ENCODE measurements around the gene UGT1A9. TPM values are rescaled to one million over a fixed set of nuclear protein-coding genes. Genes with fewer than 3 reads are reported as not detected.

Gene UGT1A9
- total and polyA plus RNA-seq, 2 experiments from 2014 or later = not detected

- H3F3A ChIP-seq (replicated peaks; ENCODE audit: low read depth) = no peaks in the 10 kb centered on the region
- no peaks in the 10 kb centered on the region; the same call in none of the 2 replicates for H3K9me2 ChIP-seq (ENCODE audit: insufficient read depth)
- peaks cover 2% of the 10 kb centered on the region for H3K27me3 Mint-ChIP-seq (ENCODE audit: insufficient read depth, low read depth, poor library complexity)
- H2AFZ ChIP-seq = no peak overlapping the region
- H3K4me1 Mint-ChIP-seq = no peaks in the 10 kb centered on the region
- no peaks in the 10 kb centered on the region for H3K4me1 ChIP-seq (ENCODE audit: insufficient read depth)
- DNase-seq (ENCODE audit: low spot score) (no peak), ATAC-seq (no peak)
- no peak overlapping the region for H3K4me2 ChIP-seq
- no peaks in the 10 kb centered on the region for H3K27me3 ChIP-seq (ENCODE audit: insufficient read depth)
- H4K20me1 ChIP-seq (replicated peaks; ENCODE audit: insufficient read depth) = no peaks in the 10 kb centered on the region
- H3K9me3 Mint-ChIP-seq = peaks cover 11% of the 10 kb centered on the region; the same call in 2 of the 3 replicates
- TF ChIP-seq NANOG (IDR thresholded peaks at IDR 0.05; ENCODE audit: borderline replicate concordance) = no peak
- TF ChIP-seq JUNB (IDR thresholded peaks at IDR 0.05; ENCODE audit: unreplicated experiment) = no peak
- peak; percentile 17 to 18; a peak in 1 of 4 replicates for TF ChIP-seq CTCF (conservative IDR thresholded peaks at IDR 0.05; ENCODE audit: low read depth in 2 of 2)
- TF ChIP-seq CREB1 (CRISPR knock-in tag; IDR thresholded peaks at IDR 0.05; ENCODE audit: low read depth) = no peak
- no peak for TF ChIP-seq REST (IDR thresholded peaks at IDR 0.05; ENCODE audit: unreplicated experiment)
- H3K4me3 ChIP-seq = no peak overlapping the region
- H3K4me3 Mint-ChIP-seq = no peak overlapping the region
- H3K27ac ChIP-seq (ENCODE audit: low read depth) = no peak overlapping the region
- no peaks in the 10 kb centered on the region for H3K36me3 Mint-ChIP-seq (ENCODE audit: low read depth)
- H3K27ac Mint-ChIP-seq = no peak overlapping the region
- no peaks in the 10 kb centered on the region for H3K79me2 ChIP-seq (replicated peaks; ENCODE audit: insufficient read depth)
- H3K36me3 ChIP-seq (ENCODE audit: insufficient read depth) = no peaks in the 10 kb centered on the region
These were observed 135.6 kb downstream of the UGT1A9 start for GRCh38 chr2:233807215-233807865.

GRCh38 chr2:233807966-233808935, 136.6 kb downstream of the UGT1A9 start:
- Histone ChIP-seq H3K27ac (ENCODE audit: low read depth) (no peak overlapping the region), H3K27me3 (ENCODE audit: insufficient read depth) (no peaks in the 10 kb centered on the region), H3K79me2 (replicated peaks; ENCODE audit: insufficient read depth) (no peaks in the 10 kb centered on the region), H3K4me1 (ENCODE audit: insufficient read depth) (no peaks in the 10 kb centered on the region), H3K9me2 (ENCODE audit: insufficient read depth) (no peaks in the 10 kb centered on the region; the same call in none of the 2 replicates), H4K20me1 (replicated peaks; ENCODE audit: insufficient read depth) (no peaks in the 10 kb centered on the region), H3K4me3 (no peak overlapping the region), H2AFZ (no peak overlapping the region), H3K36me3 (ENCODE audit: insufficient read depth) (no peaks in the 10 kb centered on the region), H3F3A (replicated peaks; ENCODE audit: low read depth) (no peaks in the 10 kb centered on the region), H3K4me2 (no peak overlapping the region)
- H3K36me3 Mint-ChIP-seq (ENCODE audit: low read depth) = no peaks in the 10 kb centered on the region
- H3K27me3 Mint-ChIP-seq (ENCODE audit: insufficient read depth, low read depth, poor library complexity) = peaks cover 2% of the 10 kb centered on the region
- TF ChIP-seq NANOG (IDR thresholded peaks at IDR 0.05; ENCODE audit: borderline replicate concordance) (no peak), EZH2 (IDR thresholded peaks at IDR 0.05; ENCODE audit: low read depth, unreplicated experiment) (no peak), POLR2AphosphoS5 (IDR thresholded peaks at IDR 0.05; ENCODE audit: low read depth) (no peak), ZNF114 (CRISPR knock-in tag; IDR thresholded peaks at IDR 0.05) (no peak), STAT1 (IDR thresholded peaks at IDR 0.05; ENCODE audit: unreplicated experiment) (no peak), CTCF (conservative IDR thresholded peaks at IDR 0.05; ENCODE audit: low read depth in 2 of 2) (no peak)
- H3K27ac Mint-ChIP-seq = no peak overlapping the region
- no peak overlapping the region for H3K4me3 Mint-ChIP-seq
- no peaks in the 10 kb centered on the region for H3K4me1 Mint-ChIP-seq
- ATAC-seq (no peak), DNase-seq (ENCODE audit: low spot score) (no peak)
- peaks cover 5% of the 10 kb centered on the region; the same call in 2 of the 3 replicates for H3K9me3 Mint-ChIP-seq

All from GM23338 (cell line).